GM21576 (cell line): Measurements from ENCODE around the gene NIP7.
"Not testable (repeated sequence)": the region's sequence is repeated elsewhere in the genome, so short reads cannot be mapped to it uniquely, and the experiment has no call there.

Experiments used
- ATAC-seq: cut with Tn5 transposase; IDR thresholded peaks from one replicate; pipeline ENCODE4 v1.9.1; 2021; ENCODE audit warnings: mild to moderate bottlenecking, moderate library complexity; ENCODE audit not compliant: unreplicated experiment

Gene NIP7

DNA sequence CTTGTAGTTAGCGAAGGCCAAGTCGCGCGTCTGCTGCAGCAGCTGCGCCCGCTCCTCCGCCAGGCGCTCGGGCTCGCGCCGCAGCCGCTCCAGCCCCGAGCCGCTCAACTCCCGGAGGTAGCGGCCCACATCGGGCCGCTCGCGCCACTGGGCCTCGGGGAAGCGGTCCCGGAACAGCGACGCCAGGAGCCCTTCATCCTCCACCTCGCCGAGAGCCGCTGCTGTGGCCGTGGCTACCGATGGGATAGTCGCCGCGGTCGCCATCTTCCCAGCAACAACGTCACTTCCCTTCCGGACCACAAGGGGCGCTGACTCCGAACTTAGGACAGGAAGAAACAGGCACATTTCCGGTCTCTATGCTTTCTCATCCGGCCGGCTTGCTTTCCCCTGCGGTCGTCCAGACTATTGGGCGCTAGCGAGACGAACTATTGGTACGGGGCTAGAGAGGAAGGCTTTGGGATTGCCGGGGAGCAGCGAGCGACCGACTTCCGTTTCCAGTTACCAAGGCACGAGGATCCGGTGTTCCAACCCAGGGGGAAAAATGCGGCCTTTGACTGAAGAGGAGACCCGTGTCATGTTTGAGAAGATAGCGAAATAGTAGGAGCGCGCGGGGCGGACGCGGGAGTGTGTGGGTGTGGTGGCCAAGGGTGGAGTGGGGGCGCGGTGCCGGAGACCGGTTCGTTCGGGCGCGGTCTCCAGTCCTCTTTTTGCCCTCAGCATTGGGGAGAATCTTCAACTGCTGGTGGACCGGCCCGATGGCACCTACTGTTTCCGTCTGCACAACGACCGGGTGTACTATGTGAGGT, at the start of gene NIP7, which contains the start of gene COG8:
NIP7 (plus strand) TSS at position 484 of the 806 bp plus-strand sequence; CDS start at position 542, 58 bp downstream.
COG8 (minus strand) TSS at position 276 of the 806 bp plus-strand sequence; CDS start at position 264, 12 bp downstream.
- ATAC-seq: peak; percentile 81

- not testable (repeated sequence) for ATAC-seq
Measured at GRCh38 chr16:69291657-69292056, 47.9 kb upstream of the NIP7 start.

DNA sequence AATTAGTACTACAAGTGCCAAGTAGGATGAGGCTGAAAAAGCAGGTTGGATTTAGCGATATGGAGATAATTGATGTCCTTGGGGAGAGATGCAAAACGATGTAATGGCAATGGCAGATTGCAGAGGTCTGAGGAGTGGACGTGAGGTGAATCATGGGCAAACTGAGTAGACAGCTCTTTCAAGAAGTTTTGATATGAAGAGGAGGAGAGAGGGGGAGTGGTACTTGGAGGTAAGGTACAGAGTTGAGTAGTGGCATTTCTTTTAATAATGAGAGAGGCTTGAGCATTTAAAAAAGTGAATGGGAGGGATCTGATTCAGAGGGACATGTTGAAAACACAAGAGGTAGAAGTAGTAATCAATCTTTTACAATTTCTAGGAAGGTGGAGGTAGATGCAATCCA, 46.2 kb upstream of the NIP7 start:
- no peak for ATAC-seq

GRCh38 chr16:69294051-69294450, 45.5 kb upstream of the NIP7 start:
- no peak for ATAC-seq

DNA sequence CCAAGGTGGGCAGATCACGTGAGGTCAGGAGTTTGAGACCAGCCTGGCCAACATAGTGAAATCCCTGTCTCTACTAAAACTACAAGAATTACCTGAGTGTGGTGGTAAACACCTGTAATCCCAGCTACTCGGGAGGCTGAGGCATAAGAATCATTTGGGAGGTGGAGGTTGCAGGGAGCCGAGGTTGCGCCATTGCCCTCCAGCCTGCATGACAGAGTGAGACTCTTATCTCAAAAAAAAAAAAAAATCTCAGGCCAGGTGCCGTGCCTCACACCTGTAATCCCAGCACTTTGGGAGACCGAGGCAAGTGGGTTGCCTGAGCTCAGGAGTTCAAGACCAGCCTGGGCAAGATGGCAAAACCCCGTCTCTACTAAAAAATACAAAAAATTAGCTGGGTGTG, 42.8 kb upstream of the NIP7 start:
- ATAC-seq: not testable (repeated sequence)

DNA sequence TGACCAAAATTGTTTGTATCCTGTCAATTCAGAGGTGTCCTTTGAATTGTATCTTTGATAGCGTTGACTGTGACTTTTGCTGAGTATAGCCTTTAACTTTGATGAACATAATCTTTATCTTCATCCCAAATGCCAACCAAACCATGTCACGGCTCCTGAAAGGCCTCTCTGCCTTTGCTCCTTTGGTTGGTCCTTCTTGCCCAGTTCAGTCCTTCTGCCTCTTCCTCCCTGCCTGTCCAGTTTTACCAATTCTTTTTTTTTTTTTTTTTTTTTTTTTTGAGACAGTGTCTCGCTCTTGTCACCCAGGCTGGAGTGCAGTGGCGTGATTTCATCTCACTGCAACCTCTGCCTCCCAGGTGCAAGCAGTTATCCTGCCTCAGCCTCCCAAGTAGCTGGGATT, 41.3 kb upstream of the NIP7 start:
- no peak for ATAC-seq

GRCh38 chr16:69301187-69301586, 38.4 kb upstream of the NIP7 start:
- no peak for ATAC-seq

- ATAC-seq: no peak
Measured at GRCh38 chr16:69301861-69302260, 37.7 kb upstream of the NIP7 start.

GRCh38 chr16:69302301-69302700, 37.3 kb upstream of the NIP7 start:
- ATAC-seq: no peak

- no peak for ATAC-seq
Measured at GRCh38 chr16:69306031-69306430, 33.5 kb upstream of the NIP7 start.

DNA sequence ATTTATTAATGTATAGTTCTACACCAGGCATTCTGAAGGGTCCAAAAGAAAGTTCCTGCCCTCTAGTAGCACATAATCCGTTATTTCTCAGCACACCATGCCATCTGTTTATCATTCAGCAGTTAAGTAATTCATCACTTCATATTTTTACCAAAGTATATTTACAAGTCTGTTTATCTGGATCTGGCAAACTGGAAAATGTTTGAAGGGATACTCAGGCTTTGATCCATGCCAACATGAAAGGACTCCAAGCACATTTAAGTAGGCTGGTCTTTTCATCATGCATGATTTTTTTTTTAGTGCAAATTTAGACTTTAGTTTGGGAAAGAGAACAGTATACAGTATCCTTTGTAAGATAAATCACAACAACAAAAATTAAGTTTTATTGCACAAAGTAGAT, 32.5 kb upstream of the NIP7 start:
- ATAC-seq: no peak

DNA sequence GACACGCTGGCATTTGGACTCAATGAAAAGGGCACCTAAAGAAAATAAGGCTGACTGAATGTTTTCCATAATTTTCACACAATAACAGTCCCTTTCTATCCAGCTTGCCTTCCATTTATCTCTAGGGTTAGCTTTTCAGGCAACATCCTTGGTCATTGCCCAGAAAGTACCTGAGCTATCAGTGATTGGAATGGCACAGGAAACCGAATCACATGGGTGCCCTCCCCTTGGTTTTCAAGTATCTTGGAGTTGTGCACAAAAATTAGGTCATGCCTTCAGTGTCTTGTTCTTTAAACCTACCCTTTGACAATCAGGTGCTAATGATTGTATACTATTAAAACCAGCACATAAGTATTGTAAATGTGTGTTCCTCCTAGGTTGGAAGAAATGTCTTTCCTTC, 31.7 kb upstream of the NIP7 start:
- ATAC-seq: no peak

DNA sequence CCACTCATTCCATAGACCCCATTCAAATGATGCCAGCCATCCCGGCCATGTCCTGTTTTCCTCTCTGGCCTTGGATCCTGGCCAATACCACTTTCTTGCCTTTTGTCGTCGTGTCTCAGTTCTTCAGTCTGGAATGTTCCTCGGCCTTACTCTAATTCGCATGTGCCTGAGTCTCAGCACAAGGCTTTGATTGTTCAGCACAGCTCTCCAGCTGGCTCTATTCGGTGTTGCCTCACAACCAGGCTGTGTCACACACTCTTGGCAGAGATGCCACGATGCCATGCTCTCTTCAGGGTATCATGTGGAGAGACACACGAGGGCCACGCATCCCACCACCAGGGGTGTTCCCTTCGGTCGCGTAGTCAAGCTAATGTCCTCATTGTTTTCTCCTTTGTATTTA, 30.3 kb upstream of the NIP7 start:
- ATAC-seq: no peak

DNA sequence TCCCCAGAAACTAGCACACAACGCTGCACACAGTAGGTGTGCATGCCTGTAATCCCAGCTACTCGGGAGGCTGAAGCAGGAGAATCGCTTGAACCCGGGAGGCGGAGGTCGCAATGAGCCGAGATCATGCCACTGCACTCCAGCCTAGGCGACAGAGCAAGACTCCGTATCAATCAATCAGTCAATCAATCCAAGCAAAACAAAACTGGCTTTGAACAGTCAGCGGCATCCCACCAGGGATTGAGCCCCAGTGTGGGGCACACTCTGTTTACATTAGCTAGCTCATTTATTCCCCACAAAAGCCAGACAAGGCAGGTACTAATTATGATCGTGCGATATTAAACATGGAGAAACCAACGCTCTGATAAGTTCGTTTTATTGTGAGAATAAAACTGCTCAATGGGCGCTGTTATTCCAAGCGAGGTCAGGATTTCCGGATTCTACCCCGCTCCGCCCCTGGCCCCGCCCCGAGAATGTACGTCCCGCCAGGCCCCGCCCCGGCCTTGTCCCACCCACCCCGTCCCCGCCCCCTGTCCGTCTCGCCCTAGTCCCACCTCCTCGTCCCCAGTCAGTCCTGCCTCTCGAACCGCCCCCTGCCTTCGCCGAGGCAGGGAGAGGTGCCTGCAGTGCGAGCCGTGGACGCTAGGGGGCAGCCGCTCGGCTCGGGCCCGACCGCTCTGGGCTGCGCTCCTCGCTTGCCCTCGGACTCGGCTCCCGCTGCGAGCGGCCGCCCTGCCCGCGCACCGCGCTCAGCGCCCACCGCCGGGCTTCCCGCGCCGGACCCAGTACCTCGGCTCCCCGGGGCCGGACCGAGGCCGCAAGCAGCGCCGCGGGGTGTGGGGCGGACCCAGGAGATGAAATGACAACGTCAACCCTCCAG, 28.7 kb upstream of the NIP7 start, which contains the start of gene VPS4A:
VPS4A (plus strand) TSS at position 698 of the 880 bp plus-strand sequence; CDS start at position 860, 162 bp downstream.
- ATAC-seq: peak; percentile 94

DNA sequence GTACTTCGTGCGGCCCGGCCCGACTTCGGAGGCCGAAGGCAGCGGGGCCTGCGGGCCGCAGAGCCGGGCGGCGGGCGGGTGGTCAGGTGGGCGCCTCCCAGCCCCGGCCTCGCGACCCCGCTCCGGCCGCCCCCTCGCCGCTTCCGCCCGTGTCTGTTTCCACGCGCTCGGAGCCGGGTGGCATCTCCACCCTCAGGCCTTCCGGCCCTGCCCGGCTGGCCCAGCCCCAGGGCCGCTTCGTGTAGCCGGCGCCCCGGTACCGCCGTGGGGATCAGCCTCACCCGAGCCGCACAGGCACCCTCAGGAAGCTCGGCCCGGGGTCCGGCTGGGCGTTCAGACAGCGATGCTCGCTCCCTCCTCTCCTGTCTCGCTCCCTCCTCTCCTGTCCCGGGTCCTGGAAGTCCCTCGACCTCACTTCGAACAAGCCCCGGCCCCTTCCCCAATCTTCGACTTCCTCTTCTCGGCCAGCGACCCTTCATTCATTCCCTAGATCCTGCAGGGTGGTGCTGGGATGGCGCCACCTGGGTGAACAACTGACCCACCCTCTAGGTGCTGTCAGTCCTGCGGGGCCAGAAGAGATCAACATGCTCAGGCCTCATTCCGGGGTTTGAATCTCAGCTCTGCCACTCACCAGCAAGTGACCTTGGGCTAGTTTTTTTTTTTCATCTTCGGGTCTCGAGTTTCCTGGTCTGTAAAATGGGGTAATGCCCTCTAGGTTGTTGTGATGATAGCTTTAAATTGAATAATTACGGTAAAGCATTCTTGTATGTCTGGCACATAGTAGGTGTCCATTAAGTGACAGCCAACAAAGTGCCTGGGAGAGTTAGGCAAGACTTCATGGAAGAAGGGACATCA, 27.8 kb upstream of the NIP7 start:
- peak; percentile 30 for ATAC-seq

DNA sequence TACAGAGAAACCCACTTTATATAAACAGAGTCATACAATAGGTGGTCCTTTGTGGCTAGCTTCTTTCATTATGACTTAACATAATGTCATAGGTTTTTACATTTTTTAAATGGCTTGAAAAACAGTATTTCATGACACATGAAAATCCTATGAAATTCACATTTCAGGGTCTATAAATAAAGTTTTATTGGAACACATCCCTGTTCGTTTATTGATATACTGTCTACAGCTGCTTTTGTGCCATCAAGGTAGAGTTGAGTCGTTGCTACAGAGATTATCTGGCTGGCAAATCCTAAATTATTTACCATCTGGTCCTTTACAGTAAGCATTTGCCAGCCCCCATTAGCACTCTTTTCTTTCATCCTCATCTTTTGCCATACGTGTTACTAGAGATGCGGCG, 26.1 kb upstream of the NIP7 start:
- ATAC-seq: no peak

DNA sequence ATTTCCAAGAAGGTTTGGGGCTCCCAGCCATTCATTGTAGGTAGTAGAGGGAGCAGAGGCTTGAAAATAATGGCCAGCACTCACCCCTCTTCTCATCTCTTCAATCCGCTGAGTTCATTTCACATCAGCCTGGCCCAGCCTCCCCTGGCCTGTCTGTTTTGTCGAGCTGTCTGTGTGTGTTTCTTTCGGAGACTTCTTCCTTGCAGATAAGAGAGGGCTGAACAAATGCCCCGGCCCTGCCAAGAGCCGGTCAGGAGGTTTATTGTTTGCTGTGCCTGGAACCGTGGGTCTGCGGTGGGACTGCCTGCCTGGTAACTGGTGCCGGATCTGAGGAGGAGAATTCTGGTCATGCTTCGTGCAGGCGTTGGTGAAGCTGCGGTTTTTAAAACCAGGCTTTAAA, 25.0 kb upstream of the NIP7 start:
- ATAC-seq: no peak

GRCh38 chr16:69315486-69316311, 23.9 kb upstream of the NIP7 start:
- no peak for ATAC-seq

DNA sequence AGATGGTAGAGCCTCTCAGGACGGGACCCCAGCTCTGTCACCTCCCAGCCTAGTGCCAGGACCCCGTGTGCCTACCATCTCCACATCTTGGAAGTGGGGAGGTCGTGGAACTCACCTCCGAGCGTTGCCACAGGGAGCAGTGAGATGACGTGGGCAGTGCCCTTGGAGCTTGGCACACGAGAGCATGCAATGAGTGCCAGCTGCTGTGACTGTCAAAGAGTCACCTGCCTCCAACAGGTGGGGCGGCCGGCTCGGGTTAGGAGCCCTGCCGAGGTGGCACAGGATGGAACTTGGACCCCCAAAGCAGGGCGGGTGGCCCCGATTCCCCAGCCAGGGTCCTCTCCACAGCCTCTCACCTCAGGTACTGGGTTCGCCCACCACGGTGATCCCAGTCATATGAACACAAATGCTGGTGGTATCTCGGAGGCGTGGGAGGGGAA, 23.0 kb upstream of the NIP7 start:
- ATAC-seq: no peak
